Gastrocnemius medialis (tissue), 4 donors: ENCODE results near the gene CMIP.

Experiments used
- CTCF ChIP-seq, 5 experiments: fragments of 450-650 bp in 3 of 5; fragments of 200-600 bp in 2 of 5; sonication (generic) in 2 of 5; IDR thresholded peaks in 4 of 5; conservative IDR thresholded peaks in 1 of 5; 1 replicate in 4 of 5; 2 replicates in 1 of 5; pipeline ENCODE4 v1.5.1; 2016 to 2019; ENCODE audit warnings: antibody characterized with exemption in 5 of 5, mild to moderate bottlenecking in 3 of 5, moderate library complexity in 3 of 5
- POLR2A ChIP-seq, 2 donors: fragments of 450-650 bp; IDR thresholded peaks; one replicate each; pipeline ENCODE4 v1.6.1; 2017; ENCODE audit warnings: antibody characterized with exemption in 2 of 2, mild to moderate bottlenecking in 2 of 2, moderate library complexity in 2 of 2

DNA sequence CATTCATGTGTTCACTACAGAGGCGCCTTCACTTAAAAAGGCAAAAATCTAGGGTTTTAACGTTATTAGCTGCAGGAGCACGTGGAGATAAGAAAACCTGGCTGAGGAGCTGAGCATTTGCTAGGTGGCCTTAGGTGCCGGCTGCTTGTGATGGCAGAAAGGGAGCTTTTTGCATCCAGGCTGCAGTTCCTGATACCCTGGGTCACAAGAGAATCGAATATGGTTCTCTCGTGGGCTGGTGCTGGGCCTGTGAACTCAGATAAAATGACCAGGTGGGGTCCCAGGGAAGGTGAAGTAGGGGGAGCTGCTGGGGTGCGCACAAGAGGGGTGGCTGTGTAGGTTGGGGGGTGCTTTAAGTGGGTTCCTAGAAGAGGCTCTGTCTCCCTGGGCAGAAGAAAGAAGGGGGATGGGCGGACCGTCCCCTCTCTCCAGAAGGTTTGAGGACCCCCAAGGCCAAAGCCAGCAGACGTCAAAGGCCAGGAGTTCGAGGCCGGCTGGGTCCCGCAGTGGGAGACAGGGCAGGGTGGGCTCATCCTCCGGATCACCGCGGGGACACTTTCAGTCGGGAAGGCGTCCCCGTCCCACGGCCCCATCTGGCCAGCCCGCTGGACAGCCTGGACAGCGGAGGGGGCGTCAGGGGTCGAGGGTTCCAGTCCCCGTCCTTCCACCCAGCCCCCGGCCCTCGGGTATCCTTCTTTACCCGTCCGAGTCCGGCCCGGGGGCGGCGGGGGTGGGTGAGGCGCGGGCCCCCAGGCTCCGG lies 740 bp upstream of the CMIP start:
- no peak for TF ChIP-seq POLR2A (IDR thresholded peaks at IDR 0.05)
- no peak for TF ChIP-seq CTCF (IDR thresholded peaks at IDR 0.05 in 4 of 5, conservative IDR thresholded peaks at IDR 0.05 in 1 of 5)
